ENCODE data around the gene VWA7.

The VWA7 gene

GRCh38 chr6:31718265-31718664, 58.9 kb downstream of the VWA7 start:
- H3K9me3 ChIP-seq (ENCODE audit: control insufficient read depth, insufficient read depth, low read length): no peaks in the 10 kb centered on the region

GRCh38 chr6:31717499-31718222, 59.5 kb downstream of the VWA7 start:
- no peak overlapping the region for H3K27ac ChIP-seq (ENCODE audit: low read depth, low read length)
- no peak overlapping the region for H3K4me3 ChIP-seq (ENCODE audit: low read depth, low read length)
- H3K9ac ChIP-seq (ENCODE audit: low read depth, low read length): no peak overlapping the region
- no peaks in the 10 kb centered on the region for H3K27me3 ChIP-seq (ENCODE audit: control insufficient read depth, insufficient read depth, low read length)
- no peaks in the 10 kb centered on the region for H3K9me3 ChIP-seq (ENCODE audit: control insufficient read depth, insufficient read depth, low read length)
- no peaks in the 10 kb centered on the region for H3K36me3 ChIP-seq (ENCODE audit: control insufficient read depth, insufficient read depth, low read length)
- H3K4me1 ChIP-seq (ENCODE audit: control insufficient read depth, insufficient read depth, low read length): peaks cover 31% of the 10 kb centered on the region

More at GRCh38 chr6:31718265-31718664, 58.9 kb downstream of the VWA7 start:
- Histone ChIP-seq H3K4me3 (ENCODE audit: low read depth, low read length) (no peak overlapping the region), H3K36me3 (ENCODE audit: control insufficient read depth, insufficient read depth, low read length) (no peaks in the 10 kb centered on the region), H3K4me1 (ENCODE audit: control insufficient read depth, insufficient read depth, low read length) (peaks cover 31% of the 10 kb centered on the region), H3K27me3 (ENCODE audit: control insufficient read depth, insufficient read depth, low read length) (no peaks in the 10 kb centered on the region), H3K27ac (ENCODE audit: low read depth, low read length) (no peak overlapping the region), H3K9ac (ENCODE audit: low read depth, low read length) (no peak overlapping the region)
